GM12878 (cell line): Measurements from ENCODE around the gene TEKT2. TPM values are rescaled to one million over a fixed set of nuclear protein-coding genes. Genes with fewer than 3 reads are reported as not detected.

ENCODE experiments used
- ATAC-seq: fragments of 200-7000 bp; cut with Tn5 transposase; 3 replicates; pipeline ENCODE4 v1.9.1; 2020; ENCODE audit warnings: mild to moderate bottlenecking, moderate library complexity
- BruUV-seq: library from RNA; stranded (reverse); fragments of 400-500 nt; replicated peaks from 2 replicates; lab custom pipeline; 2021; lab: Mats Ljungman, UMichigan
- CTCF ChIA-PET: fragments of 300-600 bp; sonication (Branson Sonifier 250); formaldehyde crosslinking; extraction: SDS; loops from one replicate; lab custom pipeline; 2021; ENCODE audit warnings: inconsistent platforms; lab: Yijun Ruan, JAX
- POLR2A ChIA-PET: fragments of 350-600 bp; formaldehyde crosslinking; extraction: SDS; loops from one replicate; lab custom pipeline; 2021; ENCODE audit warnings: inconsistent platforms; lab: Charles Lee
- RAD21 ChIA-PET: fragments of 300-600 bp; sonication (Branson Sonifier 250); formaldehyde crosslinking; loops from one replicate; lab custom pipeline; 2023; ENCODE audit warnings: antibody characterized with exemption; ENCODE audit not compliant: unreplicated experiment; lab: Charles Lee
- SMC1A ChIA-PET: fragments of 300-600 bp; sonication (Branson Sonifier 250); formaldehyde crosslinking; loops from one replicate; lab custom pipeline; 2023; ENCODE audit not compliant: unreplicated experiment, uncharacterized antibody; lab: Charles Lee
- DNase-seq: peaks from one replicate; pipeline ENCODE4 v3.0.0-alpha.2; 2011; ENCODE audit warnings: low read depth, low spot score
- FAIRE-seq: peaks from 3 replicates; lab custom pipeline; 2011; peaks lifted over from hg19 to GRCh38; lab: Jason Lieb, UNC
- H2AFZ ChIP-seq: 2 replicates; pipeline ENCODE4 v1.6.0; 2011; ENCODE audit warnings: low read depth, low read length, control low read depth; ENCODE audit not compliant: control insufficient read depth
- H3K27ac ChIP-seq: 2 replicates; pipeline ENCODE4 v1.5.1; 2011; ENCODE audit warnings: control low read depth; ENCODE audit not compliant: control insufficient read depth, insufficient read depth
- H3K27me3 ChIP-seq, 2 experiments: replicated peaks in 1 of 2; 2 replicates each; pipeline versions ENCODE4 v1.6.0 to v1.6.1; 2011; ENCODE audit warnings: low read length in 1 of 2; ENCODE audit not compliant: control insufficient read depth in 2 of 2, insufficient read depth in 2 of 2
- H3K36me3 ChIP-seq, 2 experiments: 2 replicates each; pipeline ENCODE4 v1.5.1; 2011; ENCODE audit warnings: low read length in 1 of 2; ENCODE audit not compliant: control insufficient read depth in 2 of 2, insufficient read depth in 2 of 2
- H3K4me1 ChIP-seq: 2 replicates; pipeline ENCODE4 v1.6.1; 2011; ENCODE audit warnings: mild to moderate bottlenecking, low read length, moderate library complexity, mixed read lengths; ENCODE audit not compliant: control insufficient read depth, insufficient read depth
- H3K4me2 ChIP-seq: 2 replicates; pipeline ENCODE4 v1.6.0; 2011; ENCODE audit warnings: control low read depth; ENCODE audit not compliant: control insufficient read depth, insufficient read depth
- H3K4me3 ChIP-seq: fragments of 200-600 bp; sonication (generic); 2 replicates; pipeline ENCODE4 v1.5.1; 2016
- H3K79me2 ChIP-seq: 2 replicates; pipeline ENCODE4 v1.6.0; 2011; ENCODE audit warnings: low read length; ENCODE audit not compliant: control insufficient read depth, insufficient read depth
- H3K9ac ChIP-seq: 2 replicates; pipeline ENCODE4 v1.8.0; 2011; ENCODE audit warnings: low read length, control low read depth, mixed read lengths; ENCODE audit not compliant: control insufficient read depth, insufficient read depth
- H3K9me3 ChIP-seq: replicated peaks from 3 replicates; pipeline ENCODE4 v1.5.1; 2011; ENCODE audit warnings: mild to moderate bottlenecking, low read length; ENCODE audit not compliant: control insufficient read depth, insufficient read depth
- H4K20me1 ChIP-seq: 2 replicates; pipeline ENCODE4 v1.6.0; 2011; ENCODE audit not compliant: control insufficient read depth, insufficient read depth
- CBX5 ChIP-seq: sonication (generic); IDR thresholded peaks from 2 replicates; pipeline ENCODE4 v1.6.1; 2016; ENCODE audit warnings: low read depth, moderate library complexity, mild to moderate bottlenecking, inconsistent platforms
- EZH2 ChIP-seq: IDR thresholded peaks from 2 replicates; pipeline ENCODE4 v1.6.1; 2012; ENCODE audit warnings: low read depth, mild to moderate bottlenecking, control low read depth, inconsistent platforms, low read length, borderline replicate concordance; ENCODE audit not compliant: control insufficient read depth
- HCFC1 ChIP-seq: fragments of 150-350 bp; IDR thresholded peaks from 2 replicates; pipeline ENCODE4 v1.6.1; 2014; ENCODE audit warnings: low read length
- NFXL1 ChIP-seq: fragments of 450-650 bp; IDR thresholded peaks from 2 replicates; pipeline ENCODE4 v1.6.1; 2017; ENCODE audit warnings: antibody characterized with exemption, mild to moderate bottlenecking, borderline replicate concordance
- RCOR1 ChIP-seq: conservative IDR thresholded peaks from 2 replicates; pipeline ENCODE4 v1.6.1; 2012; ENCODE audit warnings: low read depth, low read length, improper control_type of control experiment
- in situ Hi-C: fragments of 300-500 bp; cut with MboI; formaldehyde crosslinking; loops from 9 replicates; pipeline ENCODE4 v1.14.3; 2018; ENCODE audit warnings: mixed read lengths
- intact Hi-C: fragments of 100-400 bp; cut with micrococcal nuclease; formaldehyde crosslinking; loops from one replicate; pipeline ENCODE4 v1.14.2; 2022; ENCODE audit not compliant: unreplicated experiment
- polyA plus RNA-seq, 11 experiments: library from polyadenylated mRNA; depleted of rRNA in 4 of 11; unstranded in 6 of 11; stranded (reverse) in 5 of 11; fragments of >200 nt; fragmentation: Nextera tagmentation in 4 of 11; fragmentation: Illumina TruSeq in 1 of 11; extraction: Ambion mirVana in 4 of 11; extraction: Trizol in 1 of 11; gene quantifications; 1 replicate in 1 of 11; 2 replicates in 10 of 11; pipeline versions ENCODE4 v1.2.1 to v1.2.3, GENCODE V29; 2011 to 2016; ENCODE audit warnings: inconsistent platforms in 2 of 11, missing spikeins in 2 of 11, low read depth in 1 of 11
- total RNA-seq, 4 experiments: library from RNA; depleted of rRNA in 3 of 4; stranded (reverse); fragments of >200 nt in 3 of 4; fragmentation: Illumina TruSeq in 1 of 4; extraction: Trizol in 1 of 4; gene quantifications; 2 replicates each; pipeline versions ENCODE4 v1.2.1 to v1.2.3, GENCODE V29; 2013 to 2021
- TF ChIP-seq, protein P1 (sequence below): fragments of 450-650 bp; IDR thresholded peaks from 2 replicates; pipeline ENCODE4 v1.6.1; 2017; ENCODE audit warnings: borderline replicate concordance
- TF ChIP-seq, protein P2 (sequence below): fragments of 450-650 bp; formaldehyde crosslinking; IDR thresholded peaks from 2 replicates; pipeline ENCODE4 v1.4.0; 2022; ENCODE audit warnings: mild to moderate bottlenecking, moderate library complexity

TEKT2 gene
- total and polyA plus RNA-seq, 10 of the 15 experiments (the other 5 are each of a cell fraction or from before 2014, with no cell fraction given), result 0.07 to 0.13 TPM; not detected in 8

DNA sequence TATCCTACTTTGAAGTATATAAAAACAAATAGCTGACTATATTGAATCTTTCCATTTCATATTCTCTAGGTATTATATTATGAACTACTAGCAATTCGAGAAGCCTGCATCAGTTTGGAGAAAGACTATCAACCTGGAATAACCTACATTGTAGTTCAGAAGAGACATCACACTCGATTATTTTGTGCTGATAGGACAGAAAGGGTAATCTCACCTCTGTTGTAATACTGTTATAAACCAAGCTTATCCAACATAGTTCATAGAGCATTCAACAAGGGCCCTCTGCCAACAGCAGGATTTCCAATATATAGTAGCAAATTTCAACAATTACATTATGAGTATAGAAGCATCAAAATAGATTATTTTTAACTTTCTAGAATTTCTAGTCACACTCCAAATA is 43.7 kb upstream of the TEKT2 start (continued):
- TF ChIP-seq, protein P1, sequence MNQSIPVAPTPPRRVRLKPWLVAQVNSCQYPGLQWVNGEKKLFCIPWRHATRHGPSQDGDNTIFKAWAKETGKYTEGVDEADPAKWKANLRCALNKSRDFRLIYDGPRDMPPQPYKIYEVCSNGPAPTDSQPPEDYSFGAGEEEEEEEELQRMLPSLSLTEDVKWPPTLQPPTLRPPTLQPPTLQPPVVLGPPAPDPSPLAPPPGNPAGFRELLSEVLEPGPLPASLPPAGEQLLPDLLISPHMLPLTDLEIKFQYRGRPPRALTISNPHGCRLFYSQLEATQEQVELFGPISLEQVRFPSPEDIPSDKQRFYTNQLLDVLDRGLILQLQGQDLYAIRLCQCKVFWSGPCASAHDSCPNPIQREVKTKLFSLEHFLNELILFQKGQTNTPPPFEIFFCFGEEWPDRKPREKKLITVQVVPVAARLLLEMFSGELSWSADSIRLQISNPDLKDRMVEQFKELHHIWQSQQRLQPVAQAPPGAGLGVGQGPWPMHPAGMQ, result no peak
- TF ChIP-seq, all 136 proteins: peak for 0

DNA sequence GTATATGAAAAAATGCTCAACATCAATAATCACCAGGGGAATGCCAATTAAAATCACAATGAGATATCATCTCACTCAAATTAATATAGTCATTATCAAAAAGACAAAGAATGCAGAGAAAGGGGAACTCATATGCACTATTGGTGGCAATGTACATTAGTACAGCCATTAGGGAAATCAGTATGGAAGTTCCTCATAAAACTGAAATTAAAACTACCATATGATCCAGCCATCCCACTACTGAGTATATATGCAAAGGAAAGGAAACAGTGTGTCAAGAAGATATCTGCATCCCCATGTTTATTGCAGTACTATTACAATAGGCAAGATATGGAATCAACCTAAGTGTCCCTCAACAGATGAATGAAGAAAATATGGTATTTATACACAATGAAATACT is 32.1 kb upstream of the TEKT2 start:
- Histone ChIP-seq H2AFZ (no peak overlapping the region), H3K9ac (no peak overlapping the region), H3K27me3 (no peaks in the 10 kb centered on the region), H3K4me1 (no peaks in the 10 kb centered on the region), H3K27ac (no peak overlapping the region), H3K79me2 (no peaks in the 10 kb centered on the region)
- no peak for DNase-seq
- no peak for ATAC-seq
- ChIA-PET CTCF (no interaction called here), RAD21 (no interaction called here)
- in situ Hi-C loops, result no loop called here
- TF ChIP-seq EZH2 (no peak), CBX5 (no peak), RCOR1 (no peak), NFXL1 (no peak), HCFC1 (no peak)
- TF ChIP-seq, protein P2, sequence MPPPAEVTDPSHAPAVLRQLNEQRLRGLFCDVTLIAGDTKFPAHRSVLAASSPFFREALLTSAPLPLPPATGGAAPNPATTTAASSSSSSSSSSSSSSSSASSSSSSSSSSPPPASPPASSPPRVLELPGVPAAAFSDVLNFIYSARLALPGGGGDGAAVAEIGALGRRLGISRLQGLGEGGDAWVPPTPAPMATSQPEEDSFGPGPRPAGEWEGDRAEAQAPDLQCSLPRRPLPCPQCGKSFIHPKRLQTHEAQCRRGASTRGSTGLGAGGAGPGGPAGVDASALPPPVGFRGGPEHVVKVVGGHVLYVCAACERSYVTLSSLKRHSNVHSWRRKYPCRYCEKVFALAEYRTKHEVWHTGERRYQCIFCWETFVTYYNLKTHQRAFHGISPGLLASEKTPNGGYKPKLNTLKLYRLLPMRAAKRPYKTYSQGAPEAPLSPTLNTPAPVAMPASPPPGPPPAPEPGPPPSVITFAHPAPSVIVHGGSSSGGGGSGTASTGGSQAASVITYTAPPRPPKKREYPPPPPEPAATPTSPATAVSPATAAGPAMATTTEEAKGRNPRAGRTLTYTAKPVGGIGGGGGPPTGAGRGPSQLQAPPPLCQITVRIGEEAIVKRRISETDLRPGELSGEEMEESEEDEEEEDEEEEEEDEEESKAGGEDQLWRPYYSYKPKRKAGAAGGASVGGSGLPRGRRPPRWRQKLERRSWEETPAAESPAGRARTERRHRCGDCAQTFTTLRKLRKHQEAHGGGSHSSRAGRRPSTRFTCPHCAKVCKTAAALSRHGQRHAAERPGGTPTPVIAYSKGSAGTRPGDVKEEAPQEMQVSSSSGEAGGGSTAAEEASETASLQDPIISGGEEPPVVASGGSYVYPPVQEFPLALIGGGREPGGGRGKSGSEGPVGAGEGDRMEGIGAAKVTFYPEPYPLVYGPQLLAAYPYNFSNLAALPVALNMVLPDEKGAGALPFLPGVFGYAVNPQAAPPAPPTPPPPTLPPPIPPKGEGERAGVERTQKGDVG, result no peak
- TF ChIP-seq, all 136 proteins: peak for 0
- POLR2A ChIA-PET, result no interaction called here
- no peaks in the 10 kb centered on the region for H4K20me1 ChIP-seq
- SMC1A ChIA-PET, result no interaction called here
- H3K36me3 ChIP-seq, result no peaks in the 10 kb centered on the region; a peak in 2 of 4 replicates
- FAIRE-seq, result peak; percentile 35
- H3K9me3 ChIP-seq, result no peaks in the 10 kb centered on the region; the same call in 2 of the 3 replicates
- no peak overlapping the region for H3K4me3 ChIP-seq
- intact Hi-C loops, result no loop called here
- no TSS peak for BruUV-seq
- H3K4me2 ChIP-seq, result no peak overlapping the region
